ENCODE results near the gene EFCAB9.

EFCAB9 gene

DNA sequence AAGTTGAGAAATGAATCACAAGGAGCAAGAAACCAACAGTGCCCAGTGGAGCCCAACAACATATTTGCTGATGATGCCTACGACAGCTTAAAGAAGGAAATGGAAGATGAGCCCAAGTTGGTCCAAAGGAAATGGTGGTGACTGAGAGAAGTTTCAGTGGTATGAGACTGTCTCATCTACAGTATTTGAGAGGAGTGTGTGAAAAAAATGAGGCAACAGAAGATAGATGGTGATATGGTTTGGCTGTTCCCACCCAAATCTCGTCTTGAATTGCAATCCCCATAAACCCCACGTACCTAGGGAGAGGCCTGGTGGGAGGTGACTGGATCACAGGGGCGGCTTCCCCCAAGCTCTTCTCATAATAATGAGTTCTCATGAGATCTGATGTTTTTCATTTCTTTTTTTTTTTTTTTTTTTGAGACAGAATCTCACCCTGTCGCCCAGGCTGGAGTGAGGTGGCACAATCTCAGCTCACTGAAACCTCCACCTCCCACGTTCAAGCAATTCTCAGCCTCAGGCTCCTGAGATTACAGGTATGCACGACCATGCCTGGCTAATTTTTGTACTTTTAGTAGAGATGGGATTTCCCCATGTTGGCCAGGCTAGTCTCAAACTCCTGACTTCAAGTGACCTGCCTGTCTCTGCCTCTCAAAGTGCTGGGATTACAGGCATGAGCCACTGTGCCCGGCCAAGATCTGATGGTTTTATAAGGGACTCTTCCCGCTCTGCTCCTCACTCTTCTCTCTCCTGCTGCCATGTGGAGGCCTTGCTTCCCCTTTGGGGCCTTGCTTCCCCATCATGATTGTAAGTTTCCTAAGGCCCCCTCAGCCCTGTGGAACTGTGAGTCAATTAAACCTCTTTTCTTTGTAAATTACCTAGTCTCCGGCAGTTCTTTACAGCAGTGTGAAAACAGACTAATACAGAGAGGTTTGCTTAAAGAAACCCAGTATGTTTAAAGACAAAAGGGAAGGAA, 30.2 kb downstream of the EFCAB9 start:
- H3K9ac ChIP-seq = no peak overlapping the region
- no peaks in the 10 kb centered on the region for H3K4me1 ChIP-seq
- H2AFZ ChIP-seq = no peak overlapping the region
- no peak overlapping the region for H3K27ac ChIP-seq
- H3K79me2 ChIP-seq = peaks cover 3% of the 10 kb centered on the region
- no peak overlapping the region for H3K4me3 ChIP-seq (ENCODE audit: low read depth, low read length)
- H3K27me3 ChIP-seq (ENCODE audit: control insufficient read depth, insufficient read depth, low read length) = no peaks in the 10 kb centered on the region
- no peaks in the 10 kb centered on the region for H3K36me3 ChIP-seq (ENCODE audit: control insufficient read depth, insufficient read depth, low read length)
- no peak for TF ChIP-seq CTCF (IDR thresholded peaks at IDR 0.05)
- H3K4me2 ChIP-seq (ENCODE audit: low read length) = no peak overlapping the region
- no peaks in the 10 kb centered on the region for H3K9me3 ChIP-seq (ENCODE audit: control insufficient read depth, low read length)

GRCh38 chr5:172224996-172225395, 31.0 kb downstream of the EFCAB9 start:
- H3K27me3 ChIP-seq (ENCODE audit: control insufficient read depth, insufficient read depth, low read length) = no peaks in the 10 kb centered on the region
- H3K36me3 ChIP-seq (ENCODE audit: control insufficient read depth, insufficient read depth, low read length) = no peaks in the 10 kb centered on the region
- H3K9me3 ChIP-seq (ENCODE audit: control insufficient read depth, low read length) = no peaks in the 10 kb centered on the region
- no peak overlapping the region for H3K4me2 ChIP-seq (ENCODE audit: low read length)
- no peak overlapping the region for H3K27ac ChIP-seq
- H3K4me3 ChIP-seq (ENCODE audit: low read depth, low read length) = no peak overlapping the region
- no peaks in the 10 kb centered on the region for H3K4me1 ChIP-seq
- no peaks in the 10 kb centered on the region for H3K79me2 ChIP-seq
- no peak overlapping the region for H3K9ac ChIP-seq
- no peak for TF ChIP-seq CTCF (IDR thresholded peaks at IDR 0.05)
- H2AFZ ChIP-seq = no peak overlapping the region

DNA sequence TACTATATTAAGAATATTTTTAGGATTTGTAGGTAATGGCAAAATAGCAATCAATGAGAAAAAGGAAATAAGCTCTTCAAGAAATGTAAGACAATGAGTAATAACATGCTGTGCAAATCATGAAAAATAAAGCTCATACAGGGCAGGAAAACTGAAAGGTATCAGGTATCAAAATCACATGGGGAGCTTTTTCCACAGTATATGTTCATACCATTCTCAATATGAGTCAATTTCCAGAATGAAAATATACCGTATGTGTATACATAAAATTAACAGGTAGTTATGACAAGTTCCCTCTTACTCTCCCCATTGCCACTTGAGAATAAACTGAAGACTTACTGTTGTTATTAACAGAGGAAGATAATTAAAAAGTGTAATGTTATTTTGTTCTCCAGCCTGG, 35.9 kb downstream of the EFCAB9 start:
- H3K36me3 ChIP-seq (ENCODE audit: control insufficient read depth, insufficient read depth, low read length) = no peaks in the 10 kb centered on the region

GRCh38 chr5:172234031-172234430, 40.1 kb downstream of the EFCAB9 start:
- no peak for TF ChIP-seq CTCF (IDR thresholded peaks at IDR 0.05)
- Histone ChIP-seq H2AFZ (no peak overlapping the region), H3K9me3 (ENCODE audit: control insufficient read depth, low read length) (no peaks in the 10 kb centered on the region), H3K36me3 (ENCODE audit: control insufficient read depth, insufficient read depth, low read length) (no peaks in the 10 kb centered on the region), H3K4me2 (ENCODE audit: low read length) (no peak overlapping the region), H3K27ac (no peak overlapping the region), H3K4me3 (ENCODE audit: low read depth, low read length) (no peak overlapping the region), H3K27me3 (ENCODE audit: control insufficient read depth, insufficient read depth, low read length) (no peaks in the 10 kb centered on the region), H3K4me1 (peaks cover 7% of the 10 kb centered on the region), H3K9ac (no peak overlapping the region), H3K79me2 (peaks cover under 1% of the 10 kb centered on the region)

More for the DNA sequence above, 35.9 kb downstream of the EFCAB9 start:
- Histone ChIP-seq H3K9ac (no peak overlapping the region), H3K9me3 (ENCODE audit: control insufficient read depth, low read length) (no peaks in the 10 kb centered on the region), H3K4me3 (ENCODE audit: low read depth, low read length) (no peak overlapping the region), H3K4me2 (ENCODE audit: low read length) (no peak overlapping the region), H3K27me3 (ENCODE audit: control insufficient read depth, insufficient read depth, low read length) (no peaks in the 10 kb centered on the region), H3K27ac (no peak overlapping the region), H3K79me2 (no peaks in the 10 kb centered on the region), H2AFZ (no peak overlapping the region), H3K4me1 (no peaks in the 10 kb centered on the region)
- TF ChIP-seq CTCF (IDR thresholded peaks at IDR 0.05) = no peak
